Cardiac muscle cell (in vitro differentiated cells and primary cell): ENCODE results near the gene FFAR4. TPM values are rescaled to one million over a fixed set of nuclear protein-coding genes. Genes with fewer than 3 reads are reported as not detected.

Experiments used
- DNase-seq, 2 donors: peaks; one replicate each; pipeline versions ENCODE4 v3.0.0 to v3.0.0-alpha.2; 2010 to 2017; ENCODE audit warnings: low read depth in 1 of 2, low spot score in 1 of 2
- H3K27ac ChIP-seq: fragments of 200-600 bp; sonication (generic); 2 replicates; pipeline ENCODE4 v1.5.1; 2016
- H3K27me3 ChIP-seq: fragments of 200-600 bp; sonication (generic); 2 replicates; pipeline ENCODE4 v1.6.0; 2016; ENCODE audit warnings: control low read depth
- H3K36me3 ChIP-seq: fragments of 200-600 bp; sonication (generic); 2 replicates; pipeline ENCODE4 v1.5.1; 2016; ENCODE audit warnings: control low read depth
- H3K4me1 ChIP-seq: fragments of 200-600 bp; sonication (generic); 2 replicates; pipeline ENCODE4 v1.8.1; 2017; ENCODE audit warnings: low read depth, mild to moderate bottlenecking, mixed run types
- H3K4me3 ChIP-seq: fragments of 200-600 bp; sonication (generic); 2 replicates; pipeline ENCODE4 v1.5.1; 2016; ENCODE audit warnings: mild to moderate bottlenecking
- H3K9me3 ChIP-seq: fragments of 200-600 bp; sonication (generic); 2 replicates; pipeline ENCODE4 v1.5.1; 2017; ENCODE audit warnings: low read depth, mild to moderate bottlenecking, control low read depth
- CTCF ChIP-seq: IDR thresholded peaks from 2 replicates; pipeline ENCODE4 v1.5.1; 2012; ENCODE audit warnings: low read depth, mild to moderate bottlenecking, low read length
- polyA plus RNA-seq: library from polyadenylated mRNA; unstranded; fragments of >200 nt; fragmentation: Nextera tagmentation; extraction: Ambion mirVana; gene quantifications from 2 replicates; pipeline ENCODE4 v1.2.1, GENCODE V29; 2016
- total RNA-seq: library from RNA; depleted of rRNA; stranded (reverse); fragments of >200 nt; gene quantifications from 2 replicates; pipeline ENCODE4 v1.2.3, GENCODE V29; 2016

The FFAR4 gene
- total and polyA plus RNA-seq, 2 experiments from 2014 or later: not detected

GRCh38 chr10:93579985-93580711, 13.7 kb downstream of the FFAR4 start:
- no peak overlapping the region for H3K27ac ChIP-seq
- no peak overlapping the region for H3K4me3 ChIP-seq
- no peaks in the 10 kb centered on the region for H3K36me3 ChIP-seq
- no peak for TF ChIP-seq CTCF
- H3K4me1 ChIP-seq: no peaks in the 10 kb centered on the region
- no peaks in the 10 kb centered on the region for H3K27me3 ChIP-seq
- no peak for DNase-seq
- no peaks in the 10 kb centered on the region for H3K9me3 ChIP-seq

- H3K9me3 ChIP-seq: no peaks in the 10 kb centered on the region
- H3K4me1 ChIP-seq: no peaks in the 10 kb centered on the region
- H3K27ac ChIP-seq: no peak overlapping the region
- peak in 1 of 2 donors; percentile 10 for DNase-seq
- no peak for TF ChIP-seq CTCF
- H3K27me3 ChIP-seq: no peaks in the 10 kb centered on the region
- H3K36me3 ChIP-seq: no peaks in the 10 kb centered on the region
- H3K4me3 ChIP-seq: no peak overlapping the region
These were observed 14.4 kb downstream of the FFAR4 start for GRCh38 chr10:93580828-93581227.

- DNase-seq: no peak
- Histone ChIP-seq H3K4me1 (no peaks in the 10 kb centered on the region), H3K36me3 (no peaks in the 10 kb centered on the region), H3K27ac (no peak overlapping the region), H3K9me3 (no peaks in the 10 kb centered on the region), H3K27me3 (no peaks in the 10 kb centered on the region), H3K4me3 (no peak overlapping the region)
- TF ChIP-seq CTCF: no peak
These were observed 18.0 kb downstream of the FFAR4 start for GRCh38 chr10:93584445-93584844.

- no peak for DNase-seq
- no peak overlapping the region for H3K4me3 ChIP-seq
- no peak overlapping the region for H3K27ac ChIP-seq
- no peaks in the 10 kb centered on the region for H3K27me3 ChIP-seq
- no peak for TF ChIP-seq CTCF
- no peaks in the 10 kb centered on the region for H3K9me3 ChIP-seq
- no peaks in the 10 kb centered on the region for H3K36me3 ChIP-seq
- H3K4me1 ChIP-seq: no peaks in the 10 kb centered on the region
These were observed 23.4 kb downstream of the FFAR4 start for GRCh38 chr10:93589648-93590562.

GRCh38 chr10:93590638-93591037, 24.2 kb downstream of the FFAR4 start:
- no peaks in the 10 kb centered on the region for H3K9me3 ChIP-seq
- DNase-seq: no peak
- no peaks in the 10 kb centered on the region for H3K36me3 ChIP-seq
- H3K27me3 ChIP-seq: no peaks in the 10 kb centered on the region
- H3K4me3 ChIP-seq: no peak overlapping the region
- H3K4me1 ChIP-seq: no peaks in the 10 kb centered on the region
- no peak for TF ChIP-seq CTCF
- H3K27ac ChIP-seq: no peak overlapping the region
